Measurements from ENCODE around the gene KCNMB1. TPM values are rescaled to one million over a fixed set of nuclear protein-coding genes. Genes with fewer than 3 reads are reported as not detected.

The KCNMB1 gene
- total and polyA plus RNA-seq, 2 donors from 2014 or later, result 2.1 to 4.5 TPM

DNA sequence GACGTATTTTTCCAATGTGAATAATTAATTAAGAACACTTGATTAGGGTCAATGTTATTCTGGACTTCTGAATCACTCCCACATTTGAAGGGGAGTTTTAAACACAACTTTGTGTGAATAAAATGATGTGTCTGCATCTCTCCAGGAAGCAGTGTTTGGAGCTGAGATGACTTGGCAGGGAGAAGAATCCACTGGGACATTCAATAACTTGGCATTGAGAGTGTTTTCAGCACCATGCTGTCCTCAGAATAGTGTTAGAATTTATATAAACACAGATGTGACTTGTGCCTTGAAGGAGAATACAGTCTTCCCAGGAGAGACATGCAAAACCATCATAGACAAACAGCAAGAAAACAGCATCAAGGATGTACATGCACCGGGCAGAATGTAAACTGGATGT, 32.7 kb upstream of the KCNMB1 start:
- no peaks in the 10 kb centered on the region for H3K9me3 ChIP-seq (ENCODE audit: control insufficient read depth in 2 of 3, insufficient read depth in 1 of 3, low read length in 3 of 3)
- intact Hi-C loops (cut with DNase I), result loop anchor here (5.0 kb wide), 1 partner anchor 195 kb away; no protein-coding TSS in a partner anchor
- H3K4me3 ChIP-seq (ENCODE audit: low read length in 3 of 3), result no peak overlapping the region
- TF ChIP-seq, protein P1, sequence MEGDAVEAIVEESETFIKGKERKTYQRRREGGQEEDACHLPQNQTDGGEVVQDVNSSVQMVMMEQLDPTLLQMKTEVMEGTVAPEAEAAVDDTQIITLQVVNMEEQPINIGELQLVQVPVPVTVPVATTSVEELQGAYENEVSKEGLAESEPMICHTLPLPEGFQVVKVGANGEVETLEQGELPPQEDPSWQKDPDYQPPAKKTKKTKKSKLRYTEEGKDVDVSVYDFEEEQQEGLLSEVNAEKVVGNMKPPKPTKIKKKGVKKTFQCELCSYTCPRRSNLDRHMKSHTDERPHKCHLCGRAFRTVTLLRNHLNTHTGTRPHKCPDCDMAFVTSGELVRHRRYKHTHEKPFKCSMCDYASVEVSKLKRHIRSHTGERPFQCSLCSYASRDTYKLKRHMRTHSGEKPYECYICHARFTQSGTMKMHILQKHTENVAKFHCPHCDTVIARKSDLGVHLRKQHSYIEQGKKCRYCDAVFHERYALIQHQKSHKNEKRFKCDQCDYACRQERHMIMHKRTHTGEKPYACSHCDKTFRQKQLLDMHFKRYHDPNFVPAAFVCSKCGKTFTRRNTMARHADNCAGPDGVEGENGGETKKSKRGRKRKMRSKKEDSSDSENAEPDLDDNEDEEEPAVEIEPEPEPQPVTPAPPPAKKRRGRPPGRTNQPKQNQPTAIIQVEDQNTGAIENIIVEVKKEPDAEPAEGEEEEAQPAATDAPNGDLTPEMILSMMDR (IDR thresholded peaks at IDR 0.05; ENCODE audit: borderline replicate concordance, extremely low read depth, insufficient read depth), result no peak
- no peaks in the 10 kb centered on the region for H3K36me3 ChIP-seq (ENCODE audit: control insufficient read depth in 2 of 3, insufficient read depth in 3 of 3, low read length in 3 of 3)
- H3K27ac ChIP-seq (ENCODE audit: low read depth in 2 of 2, low read length in 2 of 2), result no peak overlapping the region
- no peak overlapping the region for H3K9ac ChIP-seq (ENCODE audit: low read length in 3 of 3)
- no peak for FAIRE-seq
- no peak for DNase-seq
- H3K27me3 ChIP-seq (ENCODE audit: control insufficient read depth, insufficient read depth, low read length), result no peaks in the 10 kb centered on the region
- H3K4me1 ChIP-seq (ENCODE audit: control insufficient read depth in 2 of 3, insufficient read depth in 2 of 3, low read depth in 1 of 3, low read length in 3 of 3), result no peaks in the 10 kb centered on the region

DNA sequence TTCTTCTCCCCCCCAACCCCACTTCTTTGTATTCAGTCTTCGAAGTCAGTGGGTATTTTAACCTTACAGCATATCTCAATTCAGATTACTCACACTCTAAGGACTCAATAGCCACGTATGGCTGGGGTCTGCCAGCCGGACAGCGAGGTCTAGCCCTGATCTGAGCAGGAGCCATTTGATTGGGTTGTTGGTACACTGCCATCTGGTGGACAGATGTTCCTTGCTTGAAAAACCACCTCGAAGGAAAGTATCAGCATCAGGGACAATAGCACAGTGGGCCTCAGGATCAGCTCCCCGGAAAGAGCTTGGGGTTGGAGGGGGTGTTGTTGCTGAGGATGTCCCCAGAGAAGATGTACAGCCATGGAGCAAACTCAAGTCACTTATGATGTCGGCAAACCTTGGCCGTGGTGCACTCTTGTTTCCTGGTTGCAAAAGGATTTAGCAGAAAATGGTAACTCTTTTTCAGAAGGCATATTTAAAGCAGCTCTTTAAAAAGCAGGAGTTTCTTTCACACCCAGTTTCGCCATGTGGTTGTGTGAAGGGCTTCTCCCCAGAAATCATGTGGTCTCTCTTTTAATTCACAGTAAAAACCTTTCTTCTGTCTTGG, 31.7 kb upstream of the KCNMB1 start:
- TF ChIP-seq, protein P1 (IDR thresholded peaks at IDR 0.05; ENCODE audit: borderline replicate concordance, extremely low read depth, insufficient read depth), result peak; percentile 70
- FAIRE-seq (no peak), DNase-seq (peak in 4 of 5 donors; percentile 74 to 89 (median 81))
- Histone ChIP-seq H3K9ac (ENCODE audit: low read length in 3 of 3) (no peak overlapping the region), H3K4me1 (ENCODE audit: control insufficient read depth in 2 of 3, insufficient read depth in 2 of 3, low read depth in 1 of 3, low read length in 3 of 3) (no peaks in the 10 kb centered on the region), H3K9me3 (ENCODE audit: control insufficient read depth in 2 of 3, insufficient read depth in 1 of 3, low read length in 3 of 3) (no peaks in the 10 kb centered on the region), H3K27me3 (ENCODE audit: control insufficient read depth, insufficient read depth, low read length) (no peaks in the 10 kb centered on the region), H3K4me3 (ENCODE audit: low read length in 3 of 3) (no peak overlapping the region), H3K36me3 (ENCODE audit: control insufficient read depth in 2 of 3, insufficient read depth in 3 of 3, low read length in 3 of 3) (no peaks in the 10 kb centered on the region), H3K27ac (ENCODE audit: low read depth in 2 of 2, low read length in 2 of 2) (no peak overlapping the region)
- intact Hi-C loops (cut with DNase I), result loop anchor here (5.0 kb wide), 1 partner anchor 194 kb away; no protein-coding TSS in a partner anchor

DNA sequence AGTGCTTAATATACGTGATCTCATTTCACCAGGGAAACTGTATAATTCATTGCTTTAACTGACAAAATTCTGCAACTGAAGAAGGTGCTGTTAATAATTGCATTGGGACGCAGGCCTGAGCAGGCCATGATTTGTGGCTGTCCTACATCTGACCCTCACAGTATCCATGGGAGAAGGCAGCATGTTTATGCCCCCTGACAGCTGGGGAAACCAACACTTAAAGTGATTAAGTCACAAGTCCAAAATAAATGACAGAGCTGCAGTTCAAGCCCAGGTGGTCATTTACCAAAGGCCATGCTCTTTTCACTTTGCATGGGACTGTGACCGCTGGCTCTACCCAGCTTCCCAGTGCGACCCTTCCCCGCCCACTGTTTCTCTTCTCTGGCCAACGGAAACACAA, 30.5 kb upstream of the KCNMB1 start:
- H3K4me3 ChIP-seq (ENCODE audit: low read length in 3 of 3), result no peak overlapping the region
- intact Hi-C loops (cut with DNase I), result loop anchor here (5.0 kb wide), 1 partner anchor 192 kb away; no protein-coding TSS in a partner anchor
- H3K27ac ChIP-seq (ENCODE audit: low read depth in 2 of 2, low read length in 2 of 2), result no peak overlapping the region
- H3K4me1 ChIP-seq (ENCODE audit: control insufficient read depth in 2 of 3, insufficient read depth in 2 of 3, low read depth in 1 of 3, low read length in 3 of 3), result no peaks in the 10 kb centered on the region
- H3K36me3 ChIP-seq (ENCODE audit: control insufficient read depth in 2 of 3, insufficient read depth in 3 of 3, low read length in 3 of 3), result no peaks in the 10 kb centered on the region
- H3K9me3 ChIP-seq (ENCODE audit: control insufficient read depth in 2 of 3, insufficient read depth in 1 of 3, low read length in 3 of 3), result no peaks in the 10 kb centered on the region
- no peak overlapping the region for H3K9ac ChIP-seq (ENCODE audit: low read length in 3 of 3)
- peak in 4 of 5 donors; percentile 53 to 83 (median 67) for DNase-seq
- no peaks in the 10 kb centered on the region for H3K27me3 ChIP-seq (ENCODE audit: control insufficient read depth, insufficient read depth, low read length)
- FAIRE-seq, result no peak
- TF ChIP-seq, protein P1 (IDR thresholded peaks at IDR 0.05; ENCODE audit: borderline replicate concordance, extremely low read depth, insufficient read depth), result no peak

Measured in kidney (tissue), 14 donors.